HCT116 (cell line): ENCODE data around the gene CPLX3. TPM values are rescaled to one million over a fixed set of nuclear protein-coding genes. Genes with fewer than 3 reads are reported as not detected.

Source experiments
- ATAC-seq: fragments of 200-7000 bp; cut with Tn5 transposase; 2 replicates; pipeline ENCODE4 v1.9.1; 2020; ENCODE audit warnings: mild to moderate bottlenecking, moderate library complexity
- BruUV-seq: library from RNA; stranded (reverse); fragments of 400-500 nt; replicated peaks from 2 replicates; lab custom pipeline; 2021; lab: Mats Ljungman, UMichigan
- CTCF ChIA-PET: fragments of 300-600 bp; sonication (Branson Sonifier 250); formaldehyde crosslinking; loops from one replicate; lab custom pipeline; 2021; ENCODE audit warnings: antibody characterized with exemption; lab: Charles Lee
- POLR2A ChIA-PET: fragments of 300-600, 350-600 bp; sonication (Branson Sonifier 250); formaldehyde crosslinking; loops from one replicate; lab custom pipeline; 2021; ENCODE audit warnings: antibody characterized with exemption; lab: Charles Lee
- RAD21 ChIA-PET, 2 experiments: fragments of 300-600 bp; sonication (Branson Sonifier 250); formaldehyde crosslinking; loops; one replicate each; lab custom pipeline; 2023; ENCODE audit warnings: low total read pairs in 2 of 2; ENCODE audit not compliant: uncharacterized antibody in 2 of 2, unreplicated experiment in 2 of 2, low non-redundant PET in 1 of 2; lab: Charles Lee
- DNase-seq: peaks from one replicate; pipeline ENCODE4 v3.0.0-alpha.2; 2010; ENCODE audit warnings: low read depth, low spot score
- H2AFZ ChIP-seq: fragments of 200-600 bp; shearing (Covaris generic), sonication (generic); 2 replicates; pipeline ENCODE4 v1.6.1; 2017; ENCODE audit warnings: low read depth, mixed run types, mixed read lengths, antibody characterized with exemption, low read length; ENCODE audit not compliant: poor library complexity, severe bottlenecking
- H3K27ac ChIP-seq: 2 replicates; pipeline ENCODE4 v1.5.1; 2012; ENCODE audit warnings: low read depth, low read length
- H3K27me3 ChIP-seq: fragments of 200-600 bp; sonication (generic); 2 replicates; pipeline ENCODE4 v1.6.1; 2016; ENCODE audit warnings: mixed run types, low read length, mixed read lengths; ENCODE audit not compliant: insufficient read depth
- H3K36me3 ChIP-seq, 2 experiments: fragments of 200-500 bp in 1 of 2; fragments of 200-600 bp in 1 of 2; sonication (Bioruptor generic) in 1 of 2; sonication (generic) in 1 of 2; 2 replicates each; pipeline versions ENCODE4 v1.5.1 to v1.6.1; 2014 to 2016; ENCODE audit warnings: low read length in 2 of 2, inconsistent platforms in 1 of 2, mixed read lengths in 1 of 2, mixed run types in 1 of 2; ENCODE audit not compliant: insufficient read depth in 2 of 2, control insufficient read depth in 1 of 2
- H3K4me1 ChIP-seq, 2 experiments: fragments of 200-600 bp in 1 of 2; sonication (generic) in 1 of 2; 2 replicates each; pipeline versions ENCODE4 v1.5.1 to v1.6.1; 2012 to 2017; ENCODE audit warnings: low read length in 2 of 2, inconsistent platforms in 1 of 2, mild to moderate bottlenecking in 1 of 2, mixed read lengths in 1 of 2, mixed run types in 1 of 2, moderate library complexity in 1 of 2; ENCODE audit not compliant: insufficient read depth in 2 of 2, control insufficient read depth in 1 of 2
- H3K4me2 ChIP-seq: fragments of 200-600 bp; sonication (generic); 2 replicates; pipeline ENCODE4 v1.6.1; 2017; ENCODE audit warnings: mixed run types, low read length, mixed read lengths
- H3K4me3 ChIP-seq, 2 experiments: fragments of 200-600 bp in 1 of 2; sonication (generic) in 1 of 2; replicated peaks in 1 of 2; 2 replicates each; pipeline ENCODE4 v1.5.1; 2011 to 2016; ENCODE audit warnings: low read length in 2 of 2, control low read depth in 1 of 2, low read depth in 1 of 2, mild to moderate bottlenecking in 1 of 2, mixed read lengths in 1 of 2, mixed run types in 1 of 2
- H3K79me2 ChIP-seq: fragments of 200-600 bp; sonication (generic); 2 replicates; pipeline ENCODE4 v1.6.1; 2017; ENCODE audit warnings: mild to moderate bottlenecking, mixed run types, low read length, moderate library complexity, mixed read lengths; ENCODE audit not compliant: insufficient read depth
- H3K9ac ChIP-seq: fragments of 200-600 bp; sonication (generic); 2 replicates; pipeline ENCODE4 v1.6.1; 2016; ENCODE audit warnings: low read length, mixed read lengths
- H3K9me2 ChIP-seq: fragments of 200-600 bp; sonication (generic), shearing (Covaris generic); 2 replicates; pipeline ENCODE4 v1.6.1; 2017; ENCODE audit warnings: mixed run types, mild to moderate bottlenecking, moderate library complexity; ENCODE audit not compliant: insufficient read depth
- H3K9me3 ChIP-seq, 2 experiments: fragments of 200-500 bp in 1 of 2; fragments of 200-600 bp in 1 of 2; sonication (Bioruptor generic) in 1 of 2; sonication (generic) in 1 of 2; 2 replicates each; pipeline ENCODE4 v1.6.1; 2014 to 2017; ENCODE audit warnings: low read length in 2 of 2, mixed read lengths in 2 of 2, inconsistent platforms in 1 of 2, low read depth in 1 of 2, mild to moderate bottlenecking in 1 of 2, mixed run types in 1 of 2, moderate library complexity in 1 of 2; ENCODE audit not compliant: control insufficient read depth in 1 of 2, insufficient read depth in 1 of 2
- H4K20me1 ChIP-seq: fragments of 200-600 bp; sonication (generic), shearing (Covaris generic); 2 replicates; pipeline ENCODE4 v1.6.1; 2017; ENCODE audit warnings: mixed run types, mild to moderate bottlenecking, moderate library complexity; ENCODE audit not compliant: insufficient read depth
- ATF3 ChIP-seq: IDR thresholded peaks from 2 replicates; pipeline ENCODE4 v1.6.1; 2012
- CBX3 ChIP-seq: IDR thresholded peaks from 2 replicates; pipeline ENCODE4 v1.6.1; 2012; ENCODE audit warnings: low read depth
- EGR1 ChIP-seq: IDR thresholded peaks from 2 replicates; pipeline ENCODE4 v1.6.1; 2012; ENCODE audit warnings: low read depth
- ELF1 ChIP-seq: IDR thresholded peaks from 2 replicates; pipeline ENCODE4 v1.6.1; 2012; ENCODE audit warnings: low read depth, borderline replicate concordance
- EZH2 ChIP-seq: fragments of 200-600 bp; sonication (generic); IDR thresholded peaks from 2 replicates; pipeline ENCODE4 v1.6.1; 2017; ENCODE audit warnings: antibody characterized with exemption, mixed run types
- FOSL1 ChIP-seq: IDR thresholded peaks from 2 replicates; pipeline ENCODE4 v1.6.1; 2012; ENCODE audit warnings: low read depth
- POLR2AphosphoS5 ChIP-seq: IDR thresholded peaks from 2 replicates; pipeline ENCODE4 v1.6.1; 2011; ENCODE audit warnings: mild to moderate bottlenecking, low read depth, low read length, moderate library complexity
- RAD21 ChIP-seq: IDR thresholded peaks from 2 replicates; pipeline ENCODE4 v1.6.1; 2012; ENCODE audit warnings: low read depth, mild to moderate bottlenecking
- SIN3A ChIP-seq: IDR thresholded peaks from 2 replicates; pipeline ENCODE4 v1.6.1; 2012; ENCODE audit warnings: low read depth
- SRF ChIP-seq: IDR thresholded peaks from 2 replicates; pipeline ENCODE4 v1.6.1; 2012; ENCODE audit warnings: low read depth
- TCF7L2 ChIP-seq: IDR thresholded peaks from 2 replicates; pipeline ENCODE4 v1.7.0; 2011; ENCODE audit warnings: borderline replicate concordance, inconsistent platforms; ENCODE audit not compliant: insufficient read depth, insufficient read length; ENCODE audit errors: extremely low read depth
- ZFX ChIP-seq: fragments of 450-650 bp; IDR thresholded peaks from 2 replicates; pipeline ENCODE4 v1.6.1; 2017
- intact Hi-C: fragments of 100-400 bp; cut with micrococcal nuclease; formaldehyde crosslinking; loops from 2 replicates; pipeline ENCODE4 v1.10.0; 2022
- total RNA-seq: library from RNA; stranded (reverse); gene quantifications from one replicate; pipeline ENCODE4 v1.2.1, GENCODE V29; 2021; ENCODE audit not compliant: unreplicated experiment
- TF ChIP-seq, protein P1 (sequence below): IDR thresholded peaks from 2 replicates; pipeline ENCODE4 v1.6.1; 2012; ENCODE audit warnings: low read depth

The CPLX3 gene
- total RNA-seq, 1 experiment from 2014 or later = not detected

GRCh38 chr15:74804935-74805334 lies 21.5 kb upstream of the CPLX3 start:
- no peak overlapping the region for H3K4me3 ChIP-seq
- no peak for ATAC-seq
- H3K4me2 ChIP-seq = no peak overlapping the region
- H3K79me2 ChIP-seq = no peaks in the 10 kb centered on the region
- no peaks in the 10 kb centered on the region for H3K9me2 ChIP-seq
- H3K27me3 ChIP-seq = no peaks in the 10 kb centered on the region
- no peak for DNase-seq
- CTCF ChIA-PET = interaction anchor here (0.8 to 1.1 kb wide), 2 partner anchors 17 to 34 kb away, joined by 3 to 4 read pairs; no protein-coding TSS in a partner anchor
- no peak overlapping the region for H2AFZ ChIP-seq
- no peak for TF ChIP-seq SRF
- TF ChIP-seq EZH2 = no peak
- no peak for TF ChIP-seq ATF3
- TF ChIP-seq RAD21 = no peak
- TF ChIP-seq CBX3 = no peak
- no peak; the same call in 1 of the 2 replicates for TF ChIP-seq POLR2AphosphoS5
- no peak for TF ChIP-seq ELF1
- TF ChIP-seq SIN3A = no peak
- TF ChIP-seq FOSL1 = no peak
- TF ChIP-seq, protein P1, sequence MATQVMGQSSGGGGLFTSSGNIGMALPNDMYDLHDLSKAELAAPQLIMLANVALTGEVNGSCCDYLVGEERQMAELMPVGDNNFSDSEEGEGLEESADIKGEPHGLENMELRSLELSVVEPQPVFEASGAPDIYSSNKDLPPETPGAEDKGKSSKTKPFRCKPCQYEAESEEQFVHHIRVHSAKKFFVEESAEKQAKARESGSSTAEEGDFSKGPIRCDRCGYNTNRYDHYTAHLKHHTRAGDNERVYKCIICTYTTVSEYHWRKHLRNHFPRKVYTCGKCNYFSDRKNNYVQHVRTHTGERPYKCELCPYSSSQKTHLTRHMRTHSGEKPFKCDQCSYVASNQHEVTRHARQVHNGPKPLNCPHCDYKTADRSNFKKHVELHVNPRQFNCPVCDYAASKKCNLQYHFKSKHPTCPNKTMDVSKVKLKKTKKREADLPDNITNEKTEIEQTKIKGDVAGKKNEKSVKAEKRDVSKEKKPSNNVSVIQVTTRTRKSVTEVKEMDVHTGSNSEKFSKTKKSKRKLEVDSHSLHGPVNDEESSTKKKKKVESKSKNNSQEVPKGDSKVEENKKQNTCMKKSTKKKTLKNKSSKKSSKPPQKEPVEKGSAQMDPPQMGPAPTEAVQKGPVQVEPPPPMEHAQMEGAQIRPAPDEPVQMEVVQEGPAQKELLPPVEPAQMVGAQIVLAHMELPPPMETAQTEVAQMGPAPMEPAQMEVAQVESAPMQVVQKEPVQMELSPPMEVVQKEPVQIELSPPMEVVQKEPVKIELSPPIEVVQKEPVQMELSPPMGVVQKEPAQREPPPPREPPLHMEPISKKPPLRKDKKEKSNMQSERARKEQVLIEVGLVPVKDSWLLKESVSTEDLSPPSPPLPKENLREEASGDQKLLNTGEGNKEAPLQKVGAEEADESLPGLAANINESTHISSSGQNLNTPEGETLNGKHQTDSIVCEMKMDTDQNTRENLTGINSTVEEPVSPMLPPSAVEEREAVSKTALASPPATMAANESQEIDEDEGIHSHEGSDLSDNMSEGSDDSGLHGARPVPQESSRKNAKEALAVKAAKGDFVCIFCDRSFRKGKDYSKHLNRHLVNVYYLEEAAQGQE = no peak
- no peak for TF ChIP-seq ZFX
- no peak for TF ChIP-seq TCF7L2
- TF ChIP-seq EGR1 = no peak
- peaks cover 7 to 25% of the 10 kb centered on the region in 2 experiments; a peak in 3 of 4 replicates for H3K4me1 ChIP-seq
- POLR2A ChIA-PET = no interaction called here
- intact Hi-C loops = no loop called here
- H3K36me3 ChIP-seq = peaks cover 13 to 23% of the 10 kb centered on the region in 2 experiments; a peak in 3 of 4 replicates
- H3K9me3 ChIP-seq = no peaks in the 10 kb centered on the region
- H4K20me1 ChIP-seq = no peaks in the 10 kb centered on the region
- BruUV-seq = no TSS peak
- H3K9ac ChIP-seq = no peak overlapping the region
- no peak overlapping the region for H3K27ac ChIP-seq
- RAD21 ChIA-PET = no interaction called here
